DMS 273 treated with DMSO at 0.1 percent for 48 hours (cell line): ENCODE measurements around the gene ZSWIM5.
"Not testable (repeated sequence)": the region's sequence is repeated elsewhere in the genome, so short reads cannot be mapped to it uniquely, and the experiment has no call there.

Experiments
- DNase-seq: peaks from one replicate; lab custom pipeline; 2025; lab: John Stamatoyannopoulos, UW

The ZSWIM5 gene

GRCh38 chr1:45002650-45003645 lies 203.5 kb downstream of the ZSWIM5 start:
- no peak for DNase-seq

DNA sequence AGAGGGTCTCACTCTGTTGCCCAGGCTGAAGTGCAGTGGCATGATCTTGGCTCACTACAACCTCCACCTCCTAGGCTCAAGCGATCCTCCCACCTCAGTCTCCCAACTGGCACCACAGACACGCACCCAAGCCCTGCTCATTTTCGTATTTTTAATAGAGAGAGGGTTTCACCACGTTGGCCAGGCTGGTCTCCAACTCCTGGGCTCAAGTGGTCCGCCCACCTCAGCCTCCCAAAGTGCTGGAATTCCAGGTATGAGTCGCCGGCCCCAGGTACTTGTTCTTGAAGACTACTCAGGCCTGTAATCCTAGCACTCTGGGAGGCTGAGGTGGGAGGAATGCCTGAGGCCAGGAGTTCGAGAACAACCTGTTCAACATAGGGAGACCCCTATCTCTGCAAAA lies 204.8 kb downstream of the ZSWIM5 start:
- not testable (repeated sequence) for DNase-seq

GRCh38 chr1:45001011-45001481 lies 205.4 kb downstream of the ZSWIM5 start:
- no peak for DNase-seq

- DNase-seq, result no peak
These were observed 207.2 kb downstream of the ZSWIM5 start for GRCh38 chr1:44999232-44999631.

DNA sequence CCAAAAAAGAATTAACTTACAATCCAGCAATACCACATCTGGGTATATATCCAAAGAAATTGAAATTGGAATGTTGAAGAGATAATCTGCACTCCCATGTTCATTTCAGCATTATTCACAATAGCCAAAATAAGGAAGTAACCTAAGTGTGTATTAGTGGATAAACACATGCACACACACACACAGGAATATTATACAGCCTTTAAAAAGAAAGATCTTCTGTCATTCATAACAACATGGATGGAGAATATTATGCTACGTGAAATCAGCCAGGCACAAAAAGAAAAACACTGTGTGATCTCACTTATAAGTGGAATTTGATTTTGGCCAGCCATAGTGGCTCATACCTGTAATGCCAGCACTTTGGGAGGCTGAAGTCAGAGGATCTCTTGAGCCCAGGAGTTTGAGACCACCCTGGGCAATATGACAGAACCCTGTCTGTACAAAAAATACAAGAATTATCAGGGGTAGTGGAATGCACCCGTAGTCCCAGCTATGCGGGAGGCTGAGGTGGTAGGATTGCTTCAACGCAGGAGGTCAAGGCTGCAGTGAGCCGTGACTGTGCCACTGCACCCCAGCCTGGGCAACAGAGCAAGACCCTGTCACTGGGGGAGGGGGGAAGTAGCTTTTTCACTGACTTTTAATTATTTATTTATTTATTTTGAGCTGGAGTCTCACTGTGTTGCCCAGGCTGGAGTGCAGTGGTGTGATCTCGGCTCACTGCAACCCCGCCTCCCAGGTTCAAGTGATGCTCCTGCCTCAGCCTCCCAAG lies 210.8 kb downstream of the ZSWIM5 start:
- DNase-seq, result no peak

GRCh38 chr1:44994309-44994898 lies 212.0 kb downstream of the ZSWIM5 start:
- no peak for DNase-seq

DNA sequence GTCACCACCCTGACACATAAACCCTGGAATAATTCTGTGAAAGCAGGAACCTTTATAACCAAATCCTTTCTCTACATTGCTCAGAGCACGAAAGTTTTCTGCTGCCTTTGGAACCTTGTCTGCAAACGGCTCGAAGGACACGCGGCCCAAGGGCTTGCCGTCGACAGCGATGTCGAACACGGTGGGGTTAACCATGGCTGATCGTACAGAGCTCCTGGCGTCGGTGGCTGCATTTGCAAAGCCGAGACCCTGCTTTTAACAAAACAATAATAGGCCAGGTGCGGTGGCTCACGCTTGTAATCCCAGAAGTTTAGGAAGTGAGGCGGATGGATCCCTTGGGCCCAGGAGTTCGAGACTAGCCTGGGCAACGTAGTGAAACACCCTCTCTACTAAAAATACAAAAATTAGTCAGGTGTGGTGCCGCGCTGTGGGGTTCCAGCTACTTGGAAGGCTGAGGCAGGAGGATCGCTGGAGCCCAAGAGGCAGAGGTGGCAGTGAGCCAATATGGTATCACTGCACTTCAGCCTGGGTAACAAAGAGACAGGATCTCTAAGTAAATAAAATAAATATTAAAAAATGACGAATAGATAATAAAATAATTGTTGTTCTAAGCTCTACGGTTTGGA lies 217.8 kb downstream of the ZSWIM5 start:
- no peak for DNase-seq

GRCh38 chr1:44985747-44986359 lies 220.6 kb downstream of the ZSWIM5 start:
- DNase-seq, result no peak

GRCh38 chr1:44977372-44977771 lies 229.0 kb downstream of the ZSWIM5 start:
- DNase-seq, result not testable (repeated sequence)

DNA sequence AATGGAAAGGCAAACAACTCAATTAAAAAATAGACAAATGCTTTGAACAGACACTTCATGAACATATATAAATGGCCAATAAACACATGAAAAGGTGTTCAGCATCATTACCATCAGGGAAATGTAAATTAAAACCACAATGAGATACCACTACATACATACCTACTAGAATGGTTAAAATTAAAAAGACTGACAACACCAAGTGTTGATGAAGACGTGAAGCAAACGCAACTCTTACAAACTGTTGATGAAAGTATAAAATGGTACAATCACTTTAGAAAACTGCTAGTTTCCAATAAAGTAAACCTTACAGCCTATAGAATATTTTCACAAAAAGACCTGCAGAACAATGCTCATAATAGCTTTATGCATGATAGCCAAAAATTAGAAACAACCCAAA lies 230.2 kb downstream of the ZSWIM5 start:
- DNase-seq, result no peak

DNA sequence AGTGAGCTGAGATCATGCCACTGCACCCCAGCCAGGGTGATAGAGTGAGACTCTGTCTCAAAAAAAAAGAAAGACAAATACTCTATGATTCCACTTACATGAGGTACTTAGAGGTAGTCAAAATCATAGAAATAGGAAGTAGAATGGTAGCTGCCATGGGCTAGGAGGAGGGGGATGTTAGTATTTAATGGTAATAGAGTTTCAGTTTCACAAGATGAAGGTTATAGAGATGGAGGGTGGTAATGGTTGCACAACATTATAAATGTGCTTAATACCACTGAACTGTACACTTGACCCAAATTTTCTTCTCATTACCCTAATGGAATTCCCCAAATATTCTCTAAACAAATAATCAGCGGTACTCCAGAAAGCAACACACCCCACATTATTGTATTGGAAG lies 232.8 kb downstream of the ZSWIM5 start:
- DNase-seq, result no peak

- no peak for DNase-seq
These were observed 236.1 kb downstream of the ZSWIM5 start for GRCh38 chr1:44970317-44970716.
